Breast epithelium (tissue), 3 donors: ENCODE data around the gene LRRC30.

Experiments
- POLR2A ChIP-seq: fragments of 450-650 bp; IDR thresholded peaks from one replicate; pipeline ENCODE4 v1.6.1; 2016; ENCODE audit warnings: antibody characterized with exemption, mild to moderate bottlenecking, moderate library complexity
- POLR2AphosphoS5 ChIP-seq, 3 donors: sonication (generic); formaldehyde crosslinking; IDR thresholded peaks; one replicate each; pipeline ENCODE4 v1.6.1; 2017; ENCODE audit warnings: antibody characterized with exemption in 3 of 3
- TF ChIP-seq, protein P1 (sequence below), 3 donors: fragments of 450-650 bp; IDR thresholded peaks; one replicate each; pipeline ENCODE4 v1.5.1; 2016 to 2017; ENCODE audit warnings: antibody characterized with exemption in 3 of 3, mild to moderate bottlenecking in 3 of 3, moderate library complexity in 3 of 3

DNA sequence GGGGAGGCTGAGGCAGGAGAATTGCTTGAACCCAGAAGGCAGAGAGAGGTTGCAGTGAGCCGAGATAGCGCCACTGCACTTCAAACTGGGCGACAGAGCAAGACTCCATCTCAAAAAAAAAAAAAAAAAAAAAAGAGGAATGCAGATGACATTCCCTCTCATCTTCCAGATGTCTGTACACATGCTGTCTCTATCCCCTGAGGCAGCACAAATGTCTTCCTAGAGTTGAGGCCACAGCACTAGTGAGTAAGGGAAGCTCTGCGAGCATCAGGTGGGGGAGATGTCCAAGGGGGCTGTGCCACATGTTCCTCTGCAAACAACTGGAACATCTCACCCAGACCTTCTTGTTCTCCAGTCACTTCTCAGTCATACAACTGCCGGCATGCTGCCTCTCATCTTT lies 35.6 kb upstream of the LRRC30 start:
- TF ChIP-seq, protein P1, sequence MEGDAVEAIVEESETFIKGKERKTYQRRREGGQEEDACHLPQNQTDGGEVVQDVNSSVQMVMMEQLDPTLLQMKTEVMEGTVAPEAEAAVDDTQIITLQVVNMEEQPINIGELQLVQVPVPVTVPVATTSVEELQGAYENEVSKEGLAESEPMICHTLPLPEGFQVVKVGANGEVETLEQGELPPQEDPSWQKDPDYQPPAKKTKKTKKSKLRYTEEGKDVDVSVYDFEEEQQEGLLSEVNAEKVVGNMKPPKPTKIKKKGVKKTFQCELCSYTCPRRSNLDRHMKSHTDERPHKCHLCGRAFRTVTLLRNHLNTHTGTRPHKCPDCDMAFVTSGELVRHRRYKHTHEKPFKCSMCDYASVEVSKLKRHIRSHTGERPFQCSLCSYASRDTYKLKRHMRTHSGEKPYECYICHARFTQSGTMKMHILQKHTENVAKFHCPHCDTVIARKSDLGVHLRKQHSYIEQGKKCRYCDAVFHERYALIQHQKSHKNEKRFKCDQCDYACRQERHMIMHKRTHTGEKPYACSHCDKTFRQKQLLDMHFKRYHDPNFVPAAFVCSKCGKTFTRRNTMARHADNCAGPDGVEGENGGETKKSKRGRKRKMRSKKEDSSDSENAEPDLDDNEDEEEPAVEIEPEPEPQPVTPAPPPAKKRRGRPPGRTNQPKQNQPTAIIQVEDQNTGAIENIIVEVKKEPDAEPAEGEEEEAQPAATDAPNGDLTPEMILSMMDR (IDR thresholded peaks at IDR 0.05) = no peak
- TF ChIP-seq POLR2A (no peak), POLR2AphosphoS5 (IDR thresholded peaks at IDR 0.05) (no peak)
